ENCODE data around the gene SSH2. TPM values are rescaled to one million over a fixed set of nuclear protein-coding genes. Genes with fewer than 3 reads are reported as not detected.

The SSH2 gene
- total and polyA plus RNA-seq, 9 donors, result 4.2 to 13.0 (median 11.8) TPM

GRCh38 chr17:29825604-29826003 is 104.4 kb downstream of the SSH2 start:
- intact Hi-C loops (cut with DNase I), result loop anchor here in 1 of 4 donors (10.0 kb wide), 1 partner anchor 59 kb away; no protein-coding TSS in a partner anchor
- no peaks in the 10 kb centered on the region for H3K36me3 ChIP-seq
- DNase-seq, result no peak
- TF ChIP-seq POLR2A (IDR thresholded peaks at IDR 0.05) (no peak), EP300 (IDR thresholded peaks at IDR 0.05) (no peak)
- H3K9me3 ChIP-seq, result no peaks in the 10 kb centered on the region
- H3K27me3 ChIP-seq, result no peaks in the 10 kb centered on the region
- 91 to 95% (median 93%) methylated on average over 3 of the region's 3 CpGs for WGBS, 3 donors
- H3K27ac ChIP-seq, result no peak overlapping the region
- H3K4me1 ChIP-seq (ENCODE audit: insufficient read depth), result no peaks in the 10 kb centered on the region
- H3K4me3 ChIP-seq, result no peak overlapping the region

DNA sequence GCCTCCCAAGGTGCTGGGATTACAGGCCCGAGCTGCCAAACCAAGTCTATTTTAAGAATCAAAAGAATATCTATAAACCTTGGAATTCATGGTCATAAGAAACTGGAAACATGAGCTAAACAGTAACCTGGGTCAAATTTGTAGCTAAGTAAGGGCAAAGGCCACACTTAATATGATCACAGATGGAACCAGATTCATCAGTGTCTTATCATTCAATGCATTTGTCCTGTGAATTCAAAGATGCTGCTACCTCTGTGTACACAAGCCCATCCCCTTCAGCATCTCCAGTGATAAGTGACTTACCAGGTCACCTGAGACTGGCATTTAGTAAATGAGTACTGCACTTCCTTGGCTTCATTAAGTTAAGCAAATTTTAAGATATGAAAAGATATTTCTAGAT is 108.1 kb downstream of the SSH2 start:
- no peak overlapping the region for H3K4me3 ChIP-seq
- no peaks in the 10 kb centered on the region for H3K36me3 ChIP-seq
- no peaks in the 10 kb centered on the region for H3K9me3 ChIP-seq
- H3K27me3 ChIP-seq, result no peaks in the 10 kb centered on the region
- 63 to 81% (median 79%) methylated on average over 1 of the region's 1 CpG for WGBS, 3 donors
- TF ChIP-seq, protein P1, sequence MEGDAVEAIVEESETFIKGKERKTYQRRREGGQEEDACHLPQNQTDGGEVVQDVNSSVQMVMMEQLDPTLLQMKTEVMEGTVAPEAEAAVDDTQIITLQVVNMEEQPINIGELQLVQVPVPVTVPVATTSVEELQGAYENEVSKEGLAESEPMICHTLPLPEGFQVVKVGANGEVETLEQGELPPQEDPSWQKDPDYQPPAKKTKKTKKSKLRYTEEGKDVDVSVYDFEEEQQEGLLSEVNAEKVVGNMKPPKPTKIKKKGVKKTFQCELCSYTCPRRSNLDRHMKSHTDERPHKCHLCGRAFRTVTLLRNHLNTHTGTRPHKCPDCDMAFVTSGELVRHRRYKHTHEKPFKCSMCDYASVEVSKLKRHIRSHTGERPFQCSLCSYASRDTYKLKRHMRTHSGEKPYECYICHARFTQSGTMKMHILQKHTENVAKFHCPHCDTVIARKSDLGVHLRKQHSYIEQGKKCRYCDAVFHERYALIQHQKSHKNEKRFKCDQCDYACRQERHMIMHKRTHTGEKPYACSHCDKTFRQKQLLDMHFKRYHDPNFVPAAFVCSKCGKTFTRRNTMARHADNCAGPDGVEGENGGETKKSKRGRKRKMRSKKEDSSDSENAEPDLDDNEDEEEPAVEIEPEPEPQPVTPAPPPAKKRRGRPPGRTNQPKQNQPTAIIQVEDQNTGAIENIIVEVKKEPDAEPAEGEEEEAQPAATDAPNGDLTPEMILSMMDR (IDR thresholded peaks at IDR 0.05), result no peak
- TF ChIP-seq POLR2A (IDR thresholded peaks at IDR 0.05) (no peak), EP300 (IDR thresholded peaks at IDR 0.05) (no peak)
- H3K4me1 ChIP-seq (ENCODE audit: insufficient read depth), result no peaks in the 10 kb centered on the region
- intact Hi-C loops (cut with DNase I), result loop anchor here in 1 of 4 donors (10.0 kb wide), 1 partner anchor 63 kb away; no protein-coding TSS in a partner anchor
- H3K27ac ChIP-seq, result no peak overlapping the region
- no peak for DNase-seq

DNA sequence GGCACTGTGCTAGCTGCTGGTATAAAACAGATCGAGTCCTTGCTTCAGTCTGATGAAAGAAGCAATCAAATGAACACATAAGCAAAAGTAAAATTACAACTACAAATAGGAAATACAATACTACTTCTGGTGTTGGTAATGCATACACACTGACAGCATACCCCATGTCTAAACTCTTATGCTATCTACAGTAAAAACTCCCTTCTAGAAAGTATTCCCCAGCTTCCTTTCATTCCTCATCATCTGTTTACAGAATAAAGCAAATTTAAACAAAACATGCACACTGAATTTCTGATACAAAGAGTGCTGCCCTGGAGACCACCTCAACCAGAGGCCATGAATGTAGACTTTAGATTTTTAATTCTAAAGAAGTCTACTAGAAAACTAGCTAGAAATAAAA is 109.6 kb downstream of the SSH2 start:
- Histone ChIP-seq H3K27ac (no peak overlapping the region), H3K36me3 (no peaks in the 10 kb centered on the region), H3K4me3 (no peak overlapping the region), H3K27me3 (no peaks in the 10 kb centered on the region), H3K9me3 (no peaks in the 10 kb centered on the region), H3K4me1 (ENCODE audit: insufficient read depth) (no peaks in the 10 kb centered on the region)
- intact Hi-C loops (cut with DNase I), result loop anchor here in 1 of 4 donors (10.0 kb wide), 1 partner anchor 64 kb away; no protein-coding TSS in a partner anchor
- 52 to 77% (median 71%) methylated on average over 1 of the region's 1 CpG for WGBS, 3 donors
- DNase-seq, result no peak
- TF ChIP-seq, protein P1 (IDR thresholded peaks at IDR 0.05), result no peak
- TF ChIP-seq POLR2A (IDR thresholded peaks at IDR 0.05) (no peak), EP300 (IDR thresholded peaks at IDR 0.05) (no peak)

DNA sequence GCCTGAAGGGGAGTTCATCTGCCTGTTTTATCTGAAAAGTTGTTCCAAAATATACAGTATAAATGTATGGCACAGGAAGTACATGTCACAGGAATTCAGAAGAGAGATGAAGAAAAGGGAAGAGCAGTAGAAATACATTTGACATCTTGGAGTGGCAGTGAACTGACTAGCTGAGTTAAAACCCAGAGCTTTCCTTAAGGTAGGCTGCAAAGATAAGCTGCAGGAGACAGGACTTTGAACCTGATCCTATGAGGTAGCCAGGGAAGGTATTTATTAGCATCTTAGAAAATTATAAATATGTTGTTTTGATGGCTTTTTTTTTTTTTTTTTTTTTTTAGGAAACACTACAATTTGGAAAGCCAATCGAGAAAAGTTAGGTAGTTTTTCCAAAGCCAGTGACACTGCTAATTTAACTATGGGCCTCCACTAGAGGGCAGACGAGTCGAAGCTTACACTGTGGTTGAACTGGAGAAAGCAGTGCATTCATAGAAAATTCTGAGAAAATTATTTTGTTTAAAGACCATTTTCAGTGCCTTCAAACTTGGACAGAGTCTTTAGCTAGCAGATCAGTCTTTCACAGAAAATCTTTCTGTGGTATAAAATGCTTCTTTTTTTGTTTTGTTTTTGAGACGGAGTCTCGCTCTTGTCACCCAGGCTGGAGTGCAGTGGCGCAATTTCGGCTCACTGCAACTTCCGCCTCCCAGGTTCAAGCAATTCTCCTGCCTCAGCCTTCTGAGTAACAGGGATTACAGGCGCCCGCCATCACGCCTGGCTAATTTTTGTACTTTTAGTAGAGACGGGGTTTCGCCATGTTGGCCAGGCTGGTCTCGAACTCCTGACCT is 122.3 kb downstream of the SSH2 start:
- Histone ChIP-seq H3K4me1 (ENCODE audit: insufficient read depth) (no peaks in the 10 kb centered on the region), H3K9me3 (no peaks in the 10 kb centered on the region), H3K4me3 (no peak overlapping the region), H3K36me3 (no peaks in the 10 kb centered on the region), H3K27ac (no peak overlapping the region), H3K27me3 (no peaks in the 10 kb centered on the region)
- DNase-seq, result peak; percentile 37 to 71 (median 54)
- intact Hi-C loops (cut with DNase I), result loop anchor here (5.0 to 10.0 kb wide), 3 partner anchors 125 to 287 kb away; partner anchors contain the start of gene SSH2 (in 4 of the 4)
- WGBS, 3 donors, result 71 to 73% (median 72%) methylated on average over 14 of the region's 14 CpGs
- TF ChIP-seq POLR2A (IDR thresholded peaks at IDR 0.05) (no peak), EP300 (IDR thresholded peaks at IDR 0.05) (no peak)
- TF ChIP-seq, protein P1 (IDR thresholded peaks at IDR 0.05), result peak; percentile 16 to 57 (median 33)

- no peak overlapping the region for H3K27ac ChIP-seq
- H3K4me1 ChIP-seq (ENCODE audit: insufficient read depth), result no peaks in the 10 kb centered on the region
- no peaks in the 10 kb centered on the region for H3K27me3 ChIP-seq
- no peak for DNase-seq
- TF ChIP-seq, protein P1 (IDR thresholded peaks at IDR 0.05), result no peak
- TF ChIP-seq EP300 (IDR thresholded peaks at IDR 0.05), result no peak
- no peaks in the 10 kb centered on the region for H3K36me3 ChIP-seq
- WGBS, 3 donors, result 96 to 99% (median 97%) methylated on average over 3 of the region's 3 CpGs
- H3K4me3 ChIP-seq, result no peak overlapping the region
- intact Hi-C loops (cut with DNase I), result loop anchor here in 3 of 4 donors (10.0 kb wide), 2 partner anchors 133 to 293 kb away; partner anchors contain the start of gene SSH2 (in 1 of the 3)
- H3K9me3 ChIP-seq, result no peaks in the 10 kb centered on the region
These were observed 127.8 kb downstream of the SSH2 start for GRCh38 chr17:29802246-29802645.

All from ovary (tissue), 9 donors.